K562 (cell line): ENCODE results near the gene ADGRF1. TPM values are rescaled to one million over a fixed set of nuclear protein-coding genes. Genes with fewer than 3 reads are reported as not detected.

ENCODE experiments used
- ATAC-seq: fragments of 200-7000 bp; cut with Tn5 transposase; 3 replicates; pipeline ENCODE4 v1.9.1; 2020; ENCODE audit warnings: moderate library complexity
- BruUV-seq: library from RNA; stranded (reverse); fragments of 400-500 nt; replicated peaks from 2 replicates; lab custom pipeline; 2021; lab: Mats Ljungman, UMichigan
- CTCF ChIA-PET: fragments of 300-600 bp; formaldehyde crosslinking; extraction: SDS; loops from one replicate; lab custom pipeline; 2021; ENCODE audit warnings: low intra/inter-chr PET ratio; lab: Yijun Ruan, JAX
- POLR2A ChIA-PET: fragments of 300-600, 350-650 bp; sonication (Branson Sonifier 250); formaldehyde crosslinking; extraction: SDS; loops from one replicate; lab custom pipeline; 2021; ENCODE audit warnings: antibody characterized with exemption, inconsistent platforms; lab: Yijun Ruan, JAX
- DNase-seq, 4 experiments: peaks; one replicate each; pipeline versions ENCODE4 v3.0.0 to v3.0.0-alpha.2; 2011 to 2018; ENCODE audit warnings: low spot score in 3 of 4, mixed read lengths in 3 of 4; ENCODE audit errors: extremely low read depth in 1 of 4
- FAIRE-seq: peaks from 2 replicates; lab custom pipeline; 2011; peaks lifted over from hg19 to GRCh38; lab: Jason Lieb, UNC
- H2AFZ ChIP-seq: 2 replicates; pipeline ENCODE4 v1.6.0; 2011; ENCODE audit warnings: low read depth, low read length, control low read depth, inconsistent platforms
- H3K27ac ChIP-seq: fragments of 200-600 bp; 3 replicates; pipeline ENCODE4 v1.8.0; 2011; ENCODE audit warnings: low read depth, mild to moderate bottlenecking, control low read depth, inconsistent platforms, low read length, moderate library complexity, mixed read lengths; ENCODE audit errors: extremely low read depth
- H3K27me3 ChIP-seq, 2 experiments: fragments of 300-600 bp in 1 of 2; 2 replicates in 1 of 2; 3 replicates in 1 of 2; pipeline versions ENCODE4 v1.6.0 to v1.8.0; 2011; ENCODE audit warnings: inconsistent platforms in 2 of 2, low read length in 2 of 2, mild to moderate bottlenecking in 1 of 2, mixed read lengths in 1 of 2, moderate library complexity in 1 of 2; ENCODE audit not compliant: control insufficient read depth in 2 of 2, insufficient read depth in 2 of 2
- H3K36me3 ChIP-seq: fragments of 300-600 bp; 3 replicates; pipeline ENCODE4 v1.8.0; 2011; ENCODE audit warnings: mild to moderate bottlenecking, low read length, inconsistent platforms; ENCODE audit not compliant: control insufficient read depth, insufficient read depth
- H3K4me1 ChIP-seq, 2 experiments: fragments of 200-600 bp in 1 of 2; replicated peaks in 1 of 2; 2 replicates in 1 of 2; 3 replicates in 1 of 2; pipeline versions ENCODE4 v1.5.1 to v1.8.0; 2011; ENCODE audit warnings: inconsistent platforms in 2 of 2, low read length in 2 of 2, mild to moderate bottlenecking in 1 of 2, mixed read lengths in 1 of 2, moderate library complexity in 1 of 2; ENCODE audit not compliant: control insufficient read depth in 2 of 2, insufficient read depth in 2 of 2
- H3K4me2 ChIP-seq: 2 replicates; pipeline ENCODE4 v1.6.1; 2011; ENCODE audit warnings: low read length, control low read depth, inconsistent platforms, mixed read lengths; ENCODE audit not compliant: insufficient read depth
- H3K4me3 ChIP-seq: fragments of 200-600 bp; sonication (generic), shearing (Covaris generic); 2 replicates; pipeline ENCODE4 v1.5.1; 2016; ENCODE audit warnings: control low read depth, inconsistent platforms
- H3K79me2 ChIP-seq: fragments of 200-600 bp; 3 replicates; pipeline ENCODE4 v1.8.0; 2011; ENCODE audit warnings: low read length, inconsistent platforms; ENCODE audit not compliant: control insufficient read depth, insufficient read depth
- H3K9ac ChIP-seq, 2 experiments: 2 replicates each; pipeline versions ENCODE4 v1.6.0 to v1.6.1; 2011; ENCODE audit warnings: low read depth in 2 of 2, low read length in 2 of 2, control low read depth in 1 of 2, inconsistent platforms in 1 of 2, mild to moderate bottlenecking in 1 of 2, mixed read lengths in 1 of 2; ENCODE audit not compliant: insufficient read depth in 1 of 2
- H3K9me1 ChIP-seq: one replicate; pipeline ENCODE4 v1.6.0; 2011; ENCODE audit warnings: inconsistent platforms, mild to moderate bottlenecking, low read length, moderate library complexity; ENCODE audit not compliant: control insufficient read depth, insufficient read depth
- H3K9me3 ChIP-seq: replicated peaks from 2 replicates; pipeline ENCODE4 v1.5.1; 2011; ENCODE audit warnings: low read depth, low read length, inconsistent platforms; ENCODE audit not compliant: control insufficient read depth, insufficient read depth
- H4K20me1 ChIP-seq: replicated peaks from 2 replicates; pipeline ENCODE4 v1.6.1; 2011; ENCODE audit warnings: low read length, inconsistent platforms, mixed read lengths; ENCODE audit not compliant: control insufficient read depth, insufficient read depth
- ARID3A ChIP-seq: IDR thresholded peaks from 2 replicates; pipeline ENCODE4 v1.6.1; 2012; ENCODE audit warnings: low read depth, low read length, improper control_type of control experiment, borderline replicate concordance
- ZBTB40 ChIP-seq, 2 experiments: fragments of 450-650 bp in 1 of 2; sonication (generic) in 1 of 2; formaldehyde crosslinking in 1 of 2; IDR thresholded peaks; 2 replicates each; pipeline versions ENCODE4 v1.7.1 to v1.9.0; 2016 to 2022; ENCODE audit warnings: inconsistent platforms in 1 of 2, mild to moderate bottlenecking in 1 of 2, missing genetic modification reagents in 1 of 2
- WGBS: fragments of 100-300 bp; shearing (Covaris generic); methylation state at CpG from one replicate; pipeline ENCODE4 v1.1.6; 2016; ENCODE audit warnings: low coverage, mixed read lengths; ENCODE audit not compliant: insufficient coverage; ENCODE audit errors: missing lambda C conversion rate; 5-methylcytosine and 5-hydroxymethylcytosine counted together
- in situ Hi-C: fragments of 300-500 bp; cut with MboI; formaldehyde crosslinking; loops from 4 replicates; pipeline ENCODE4 v1.15.0; 2018; ENCODE audit warnings: inconsistent platforms, mixed read lengths
- intact Hi-C: fragments of 100-400 bp; cut with micrococcal nuclease; formaldehyde crosslinking; loops from 2 replicates; pipeline ENCODE4 v1.14.2; 2022
- polyA plus RNA-seq, 8 experiments: library from polyadenylated mRNA; depleted of rRNA in 4 of 8; stranded (reverse) in 5 of 8; unstranded in 3 of 8; fragments of >200 nt; fragmentation: Nextera tagmentation in 2 of 8; fragmentation: Illumina TruSeq in 1 of 8; extraction: Ambion mirVana in 2 of 8; extraction: Trizol in 1 of 8; gene quantifications; 2 replicates each; pipeline versions ENCODE4 v1.2.1 to v1.2.3, GENCODE V29; 2011 to 2014; ENCODE audit warnings: inconsistent platforms in 1 of 8, missing spikeins in 1 of 8
- total RNA-seq, 7 experiments: library from RNA; depleted of rRNA in 6 of 7; stranded (reverse); fragments of >200 nt in 6 of 7; fragmentation: Illumina TruSeq in 2 of 7; extraction: Trizol in 2 of 7; gene quantifications; 2 replicates each; pipeline versions ENCODE4 v1.2.1 to v1.2.3, GENCODE V29; 2011 to 2021; ENCODE audit warnings: low replicate concordance in 1 of 7

Gene ADGRF1
- total and polyA plus RNA-seq, 9 of the 15 experiments (the other 6 are each of a cell fraction or from before 2014, with no cell fraction given), result not detected

GRCh38 chr6:47008397-47008763 lies 33.8 kb downstream of the ADGRF1 start:
- 2% methylated on average over 3 of the region's 3 CpGs for WGBS
- BruUV-seq, result no TSS peak
- no peaks in the 10 kb centered on the region for H3K79me2 ChIP-seq
- no peak overlapping the region for H2AFZ ChIP-seq
- H3K4me1 ChIP-seq, result no peaks in the 10 kb centered on the region
- no peaks in the 10 kb centered on the region for H3K9me1 ChIP-seq
- intact Hi-C loops, result no loop called here
- H3K27me3 ChIP-seq, result peaks cover 0 to 7% of the 10 kb centered on the region in 2 experiments; a peak in 2 of 5 replicates
- POLR2A ChIA-PET, result no interaction called here
- no peaks in the 10 kb centered on the region for H4K20me1 ChIP-seq
- H3K4me2 ChIP-seq, result no peak overlapping the region
- no peak for DNase-seq
- H3K27ac ChIP-seq, result no peak overlapping the region
- peak; percentile 76 for TF ChIP-seq ZBTB40 (IDR thresholded peaks at IDR 0.05)
- no peak for TF ChIP-seq ZBTB40 (CRISPR knock-in tag; IDR thresholded peaks at IDR 0.05)
- TF ChIP-seq ARID3A, result no peak
- H3K4me3 ChIP-seq, result no peak overlapping the region
- no peak overlapping the region for H3K9ac ChIP-seq
- FAIRE-seq, result no peak
- CTCF ChIA-PET, result no interaction called here
- in situ Hi-C loops, result no loop called here
- H3K36me3 ChIP-seq, result no peaks in the 10 kb centered on the region
- H3K9me3 ChIP-seq, result no peaks in the 10 kb centered on the region
- no peak for ATAC-seq
